Glutamatergic neuron (in vitro differentiated cells): ENCODE measurements around the gene MYO15B. TPM values are rescaled to one million over a fixed set of nuclear protein-coding genes. Genes with fewer than 3 reads are reported as not detected.

Experiments
- DNase-seq: peaks from one replicate; pipeline ENCODE4 v3.0.0; 2022
- H3K27ac Mint-ChIP-seq: one replicate; pipeline ENCODE4 v1.8.0; 2020; ENCODE audit warnings: mild to moderate bottlenecking, mixed read lengths, inconsistent platforms; ENCODE audit not compliant: unreplicated experiment
- H3K27me3 Mint-ChIP-seq: one replicate; pipeline ENCODE4 v1.8.0; 2020; ENCODE audit warnings: mild to moderate bottlenecking, moderate library complexity, mixed read lengths, inconsistent platforms; ENCODE audit not compliant: unreplicated experiment
- H3K36me3 Mint-ChIP-seq: one replicate; pipeline ENCODE4 v1.8.0; 2020; ENCODE audit warnings: mild to moderate bottlenecking, mixed read lengths, inconsistent platforms; ENCODE audit not compliant: unreplicated experiment
- H3K4me1 Mint-ChIP-seq: one replicate; pipeline ENCODE4 v1.8.0; 2020; ENCODE audit warnings: mild to moderate bottlenecking, low read depth, mixed read lengths, inconsistent platforms; ENCODE audit not compliant: unreplicated experiment
- H3K4me3 Mint-ChIP-seq: one replicate; pipeline ENCODE4 v1.8.0; 2020; ENCODE audit warnings: mild to moderate bottlenecking, mixed read lengths, inconsistent platforms; ENCODE audit not compliant: unreplicated experiment
- H3K9me3 Mint-ChIP-seq: one replicate; pipeline ENCODE4 v1.8.0; 2020; ENCODE audit warnings: mild to moderate bottlenecking, moderate library complexity, mixed read lengths, inconsistent platforms; ENCODE audit not compliant: unreplicated experiment
- CTCF ChIP-seq: fragments of 200-600 bp; sonication (generic); IDR thresholded peaks from one replicate; pipeline ENCODE4 v1.5.0; 2021; ENCODE audit not compliant: partially characterized antibody, unreplicated experiment
- total RNA-seq: library from RNA; stranded (reverse); fragmentation: NEBNext Ultra II Directional; extraction: Animal tissue kit (Norgen Biotek cat#: 25700); gene quantifications from one replicate; pipeline ENCODE4 v1.2.1, GENCODE V29; 2021; ENCODE audit not compliant: unreplicated experiment

The MYO15B gene
- total RNA-seq, 1 donor from 2014 or later = 82.6 TPM

- Mint-ChIP-seq H3K4me3 (no peak overlapping the region), H3K27me3 (peaks cover 6% of the 10 kb centered on the region), H3K9me3 (peaks cover 2% of the 10 kb centered on the region), H3K4me1 (peaks cover 3% of the 10 kb centered on the region), H3K36me3 (no peaks in the 10 kb centered on the region), H3K27ac (no peak overlapping the region)
- no peak for DNase-seq
- TF ChIP-seq CTCF = no peak
Measured at GRCh38 chr17:75542728-75543336, 44.8 kb upstream of the MYO15B start.

- TF ChIP-seq CTCF = no peak
- Mint-ChIP-seq H3K27ac (no peak overlapping the region), H3K4me3 (no peak overlapping the region), H3K36me3 (no peaks in the 10 kb centered on the region), H3K27me3 (peaks cover 6% of the 10 kb centered on the region), H3K4me1 (peaks cover 3% of the 10 kb centered on the region), H3K9me3 (no peaks in the 10 kb centered on the region)
- DNase-seq = no peak
Measured at GRCh38 chr17:75544250-75544649, 43.4 kb upstream of the MYO15B start.

- no peak overlapping the region for H3K4me3 Mint-ChIP-seq
- peaks cover 3% of the 10 kb centered on the region for H3K4me1 Mint-ChIP-seq
- H3K27ac Mint-ChIP-seq = no peak overlapping the region
- H3K9me3 Mint-ChIP-seq = no peaks in the 10 kb centered on the region
- no peaks in the 10 kb centered on the region for H3K36me3 Mint-ChIP-seq
- TF ChIP-seq CTCF = no peak
- peaks cover 6% of the 10 kb centered on the region for H3K27me3 Mint-ChIP-seq
- DNase-seq = no peak
Measured at GRCh38 chr17:75546181-75546580, 41.4 kb upstream of the MYO15B start.

- Mint-ChIP-seq H3K27ac (no peak overlapping the region), H3K4me3 (no peak overlapping the region), H3K4me1 (peaks cover 3% of the 10 kb centered on the region), H3K27me3 (peaks cover 2% of the 10 kb centered on the region), H3K36me3 (no peaks in the 10 kb centered on the region), H3K9me3 (no peaks in the 10 kb centered on the region)
- TF ChIP-seq CTCF = no peak
- no peak for DNase-seq
Measured at GRCh38 chr17:75547091-75547490, 40.5 kb upstream of the MYO15B start.

GRCh38 chr17:75548813-75549212, 38.8 kb upstream of the MYO15B start:
- TF ChIP-seq CTCF = no peak
- no peak overlapping the region for H3K27ac Mint-ChIP-seq
- H3K9me3 Mint-ChIP-seq = no peaks in the 10 kb centered on the region
- no peaks in the 10 kb centered on the region for H3K36me3 Mint-ChIP-seq
- DNase-seq = no peak
- H3K4me3 Mint-ChIP-seq = no peak overlapping the region
- peaks cover 3% of the 10 kb centered on the region for H3K4me1 Mint-ChIP-seq
- H3K27me3 Mint-ChIP-seq = peaks cover 2% of the 10 kb centered on the region
